Epithelial cell of esophagus (primary cell): Measurements from ENCODE around the gene ARMC9.

Source experiments
- DNase-seq: peaks from one replicate; pipeline ENCODE4 v3.0.0; 2010; ENCODE audit warnings: low read depth
- H3K4me3 ChIP-seq: 2 replicates; pipeline ENCODE4 v1.5.1; 2011; ENCODE audit warnings: mild to moderate bottlenecking, low read length, control low read depth
- TF ChIP-seq, protein P1 (sequence below): IDR thresholded peaks from 2 replicates; pipeline ENCODE4 v1.5.1; 2011; ENCODE audit warnings: low read depth, mild to moderate bottlenecking, low read length, control low read depth, inconsistent platforms; ENCODE audit not compliant: insufficient read depth; ENCODE audit errors: missing control alignments

Gene ARMC9

DNA sequence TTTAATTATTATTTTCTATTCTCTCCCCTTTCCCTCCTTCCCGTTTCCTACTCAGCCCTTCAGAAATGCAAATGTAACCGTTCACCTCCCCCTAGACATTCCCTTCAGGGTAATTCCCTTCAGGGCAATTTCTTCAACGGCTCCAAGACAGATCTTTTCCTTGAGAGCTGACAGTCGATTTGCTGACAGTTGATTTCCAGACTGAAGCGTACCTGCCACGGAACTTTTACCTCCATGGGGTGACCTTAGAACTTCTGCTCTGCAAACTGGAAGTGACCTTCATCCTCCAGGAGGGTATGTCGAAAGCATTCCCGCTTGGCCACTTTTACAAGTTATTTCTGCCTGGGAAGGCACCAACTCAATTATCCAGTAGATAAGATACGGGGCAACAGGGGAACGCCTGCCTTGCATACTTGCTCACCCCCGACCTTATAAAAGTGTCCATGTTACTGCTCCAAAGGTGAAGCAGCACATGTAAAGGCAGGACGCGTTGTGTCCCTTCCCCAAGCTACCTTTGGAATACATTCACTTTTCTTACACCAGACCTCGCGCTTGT is 215.6 kb downstream of the ARMC9 start:
- DNase-seq, result no peak
- TF ChIP-seq, protein P1, sequence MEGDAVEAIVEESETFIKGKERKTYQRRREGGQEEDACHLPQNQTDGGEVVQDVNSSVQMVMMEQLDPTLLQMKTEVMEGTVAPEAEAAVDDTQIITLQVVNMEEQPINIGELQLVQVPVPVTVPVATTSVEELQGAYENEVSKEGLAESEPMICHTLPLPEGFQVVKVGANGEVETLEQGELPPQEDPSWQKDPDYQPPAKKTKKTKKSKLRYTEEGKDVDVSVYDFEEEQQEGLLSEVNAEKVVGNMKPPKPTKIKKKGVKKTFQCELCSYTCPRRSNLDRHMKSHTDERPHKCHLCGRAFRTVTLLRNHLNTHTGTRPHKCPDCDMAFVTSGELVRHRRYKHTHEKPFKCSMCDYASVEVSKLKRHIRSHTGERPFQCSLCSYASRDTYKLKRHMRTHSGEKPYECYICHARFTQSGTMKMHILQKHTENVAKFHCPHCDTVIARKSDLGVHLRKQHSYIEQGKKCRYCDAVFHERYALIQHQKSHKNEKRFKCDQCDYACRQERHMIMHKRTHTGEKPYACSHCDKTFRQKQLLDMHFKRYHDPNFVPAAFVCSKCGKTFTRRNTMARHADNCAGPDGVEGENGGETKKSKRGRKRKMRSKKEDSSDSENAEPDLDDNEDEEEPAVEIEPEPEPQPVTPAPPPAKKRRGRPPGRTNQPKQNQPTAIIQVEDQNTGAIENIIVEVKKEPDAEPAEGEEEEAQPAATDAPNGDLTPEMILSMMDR, result no peak
- no peak overlapping the region for H3K4me3 ChIP-seq

DNA sequence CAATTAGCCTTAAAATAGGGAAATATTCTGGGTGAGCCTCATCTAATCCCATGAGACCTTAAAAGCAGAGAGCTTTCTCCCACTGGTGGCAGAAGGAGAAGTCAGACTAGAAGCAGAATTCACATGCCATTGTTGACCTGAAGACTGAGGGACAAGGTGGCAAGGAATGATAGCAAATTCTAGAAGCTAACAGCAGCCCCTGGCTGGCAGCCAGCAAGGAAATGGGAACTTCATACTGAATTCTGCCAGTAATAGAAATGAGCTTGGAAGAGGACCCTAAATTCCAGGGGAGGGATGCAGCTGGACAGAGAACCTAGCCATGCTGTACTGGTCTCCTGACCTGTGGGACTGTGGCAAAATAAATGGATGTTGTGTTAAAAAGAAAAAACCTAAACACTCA is 216.6 kb downstream of the ARMC9 start:
- H3K4me3 ChIP-seq, result no peak overlapping the region
- DNase-seq, result no peak
- TF ChIP-seq, protein P1, result no peak

DNA sequence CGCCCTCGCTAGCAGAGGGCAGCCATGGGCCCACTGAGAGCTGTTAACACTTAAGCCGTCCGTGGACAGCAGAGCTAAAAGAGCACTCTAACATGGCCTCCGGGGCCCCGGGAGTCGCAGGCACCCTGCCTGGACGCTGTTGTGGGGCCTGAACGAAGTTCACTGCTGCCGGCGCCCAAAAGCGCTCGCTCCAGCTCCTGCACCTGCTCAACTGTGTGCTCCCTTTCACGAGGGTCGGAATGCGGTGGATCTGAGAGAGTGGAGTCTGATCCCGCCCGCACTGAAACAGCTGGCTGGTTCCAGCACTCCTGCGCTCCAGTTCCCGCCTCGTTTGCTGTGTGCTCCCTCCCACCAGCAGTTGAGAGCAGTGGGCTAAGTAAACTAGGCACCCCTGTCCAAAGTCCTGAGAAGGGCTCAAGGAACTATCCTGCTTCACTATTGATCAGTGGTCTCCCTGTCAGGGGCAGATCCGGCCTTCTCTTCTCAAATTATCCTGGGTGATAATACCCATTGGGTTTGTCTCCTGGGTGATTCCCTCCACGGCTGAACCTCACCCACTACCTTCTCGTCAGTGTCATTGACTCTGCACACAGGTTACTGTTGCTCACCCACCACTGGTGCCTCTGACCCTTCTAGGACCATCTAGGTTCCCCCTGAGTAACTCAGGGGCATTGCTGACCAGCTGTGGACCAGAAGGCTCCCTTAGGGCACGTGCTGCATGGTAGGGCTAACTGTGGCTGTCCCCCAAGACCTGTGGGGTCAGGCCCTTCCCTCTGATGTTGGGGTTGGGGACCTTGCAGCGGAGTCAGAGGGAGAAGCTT is 220.6 kb downstream of the ARMC9 start:
- H3K4me3 ChIP-seq, result no peak overlapping the region
- DNase-seq, result no peak
- TF ChIP-seq, protein P1, result no peak

DNA sequence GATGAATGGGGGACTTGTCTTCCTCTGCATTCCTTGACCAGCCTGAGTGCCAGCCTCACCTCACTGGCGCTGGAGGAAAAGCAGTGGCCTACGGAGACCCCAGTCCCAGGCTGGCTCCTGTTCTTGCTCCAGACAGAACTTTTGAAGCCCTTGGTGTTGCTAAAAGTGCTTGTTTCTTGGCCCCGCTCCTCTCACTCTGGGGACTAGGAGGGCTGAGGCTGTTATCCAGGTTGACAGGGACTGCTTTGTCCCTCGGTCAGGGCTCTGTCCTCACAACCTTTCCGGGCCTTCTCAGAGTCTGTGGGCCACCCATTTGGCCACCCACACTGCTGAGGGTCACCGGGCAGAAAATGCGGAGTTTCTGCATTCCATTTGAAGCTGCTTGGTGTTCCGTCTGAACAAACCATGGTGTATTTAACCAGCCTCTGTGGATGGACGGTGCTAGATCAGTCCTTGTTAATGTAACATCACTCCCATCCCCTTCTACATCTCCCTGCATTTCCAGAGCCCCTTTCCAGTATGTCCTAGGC is 222.7 kb downstream of the ARMC9 start:
- no peak overlapping the region for H3K4me3 ChIP-seq
- no peak for DNase-seq
- TF ChIP-seq, protein P1, result no peak

DNA sequence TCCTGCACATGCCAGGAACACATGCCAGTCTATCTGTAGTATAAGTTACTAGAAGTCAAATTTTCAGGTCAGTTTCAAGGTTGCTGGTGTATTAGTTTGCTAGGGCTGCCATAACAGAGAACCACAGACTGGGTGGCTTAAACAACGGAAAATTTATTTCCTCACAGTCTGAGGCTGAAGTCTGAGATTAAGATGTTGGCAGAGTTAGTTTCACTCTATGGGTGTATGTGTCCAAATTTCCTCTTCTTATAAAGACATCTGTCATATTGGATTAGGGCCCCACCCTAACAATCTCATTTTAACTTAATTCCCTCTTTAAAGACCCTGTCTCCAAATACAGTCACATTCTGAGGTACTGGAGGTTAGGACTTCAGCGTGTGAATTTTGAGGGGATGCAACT is 223.6 kb downstream of the ARMC9 start:
- H3K4me3 ChIP-seq, result no peak overlapping the region
- no peak for DNase-seq
- TF ChIP-seq, protein P1, result no peak

DNA sequence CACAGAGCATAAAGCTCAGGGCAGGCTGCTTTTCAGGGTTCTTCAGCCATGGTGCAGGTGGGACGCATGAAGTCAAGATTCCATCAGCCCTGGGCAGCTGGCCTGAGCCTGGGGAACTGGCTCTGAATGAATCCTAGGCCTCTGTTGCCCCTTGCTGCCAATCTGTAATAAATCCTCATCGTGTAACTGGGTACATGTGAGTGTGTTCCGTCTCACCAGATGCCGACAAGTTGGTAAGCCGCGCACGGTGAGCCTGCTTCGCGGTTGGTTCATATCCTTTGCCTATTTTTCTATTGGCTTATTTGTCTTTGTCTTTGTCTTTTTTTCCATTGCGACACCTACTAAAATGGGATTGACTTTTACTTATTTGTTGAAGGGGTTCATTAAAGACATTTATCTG is 224.7 kb downstream of the ARMC9 start:
- no peak overlapping the region for H3K4me3 ChIP-seq
- DNase-seq, result no peak
- TF ChIP-seq, protein P1, result no peak
